ENCODE results near the gene FAM217B. TPM values are rescaled to one million over a fixed set of nuclear protein-coding genes. Genes with fewer than 3 reads are reported as not detected.
A peak's percentile ranks its signal among the peaks of the same experiment; 100 is the strongest.

FAM217B gene
- total RNA-seq, 1 donor from 2014 or later = 15.1 TPM

GRCh38 chr20:59933849-59934585, 6.2 kb upstream of the FAM217B start:
- DNase-seq (peak; percentile 79), ATAC-seq (ENCODE audit: low read depth) (peak; percentile 89)
- Mint-ChIP-seq H3K27ac (no peak overlapping the region), H3K36me3 (ENCODE audit: low read depth) (peaks cover 6% of the 10 kb centered on the region), H3K27me3 (peaks cover 3% of the 10 kb centered on the region), H3K9me3 (no peaks in the 10 kb centered on the region), H3K4me3 (peak overlapping the region; percentile 78), H3K4me1 (peaks cover 25% of the 10 kb centered on the region)
- TF ChIP-seq CTCF (IDR thresholded peaks at IDR 0.05) = peak; percentile 73
- intact Hi-C loops (cut with micrococcal nuclease) = no loop called here
- ChIA-PET CTCF (interaction anchor here (1.2 to 3.8 kb wide), 3 partner anchors 11 to 21 kb away, joined by 3 to 15 read pairs (median 10); no protein-coding TSS in a partner anchor), POLR2A (no interaction called here)

- H3K27me3 Mint-ChIP-seq = peaks cover 3% of the 10 kb centered on the region
- ChIA-PET CTCF (interaction anchor here (2.7 to 3.8 kb wide), 2 partner anchors 9 to 15 kb away, joined by 10 to 15 read pairs; no protein-coding TSS in a partner anchor), POLR2A (no interaction called here)
- TF ChIP-seq CTCF (IDR thresholded peaks at IDR 0.05) = no peak
- peaks cover 9% of the 10 kb centered on the region for H3K36me3 Mint-ChIP-seq (ENCODE audit: low read depth)
- intact Hi-C loops (cut with micrococcal nuclease) = no loop called here
- ATAC-seq (ENCODE audit: low read depth) (no peak), DNase-seq (no peak)
- no peak overlapping the region for H3K4me3 Mint-ChIP-seq
- no peak overlapping the region for H3K27ac Mint-ChIP-seq
- H3K4me1 Mint-ChIP-seq = peaks cover 30% of the 10 kb centered on the region
- H3K9me3 Mint-ChIP-seq = no peaks in the 10 kb centered on the region
These were observed 4.6 kb upstream of the FAM217B start for GRCh38 chr20:59935457-59936185.

- Mint-ChIP-seq H3K4me3 (no peak overlapping the region), H3K9me3 (no peaks in the 10 kb centered on the region), H3K27me3 (no peaks in the 10 kb centered on the region), H3K36me3 (ENCODE audit: low read depth) (peaks cover 12% of the 10 kb centered on the region), H3K27ac (no peak overlapping the region), H3K4me1 (peaks cover 38% of the 10 kb centered on the region)
- POLR2A ChIA-PET = no interaction called here
- no peak for ATAC-seq (ENCODE audit: low read depth)
- no peak for TF ChIP-seq CTCF (IDR thresholded peaks at IDR 0.05)
- intact Hi-C loops (cut with micrococcal nuclease) = no loop called here
- DNase-seq = no peak
- CTCF ChIA-PET = interaction anchor here (3.8 kb wide), 1 partner anchor 14 kb away, joined by 15 read pairs; no protein-coding TSS in a partner anchor
These were observed 3.8 kb upstream of the FAM217B start for GRCh38 chr20:59936409-59936808.

GRCh38 chr20:59937150-59937549, 3.0 kb upstream of the FAM217B start:
- ATAC-seq (ENCODE audit: low read depth) (no peak), DNase-seq (no peak)
- intact Hi-C loops (cut with micrococcal nuclease) = no loop called here
- Mint-ChIP-seq H3K27me3 (no peaks in the 10 kb centered on the region), H3K36me3 (ENCODE audit: low read depth) (peaks cover 13% of the 10 kb centered on the region), H3K4me3 (no peak overlapping the region), H3K4me1 (peaks cover 40% of the 10 kb centered on the region), H3K9me3 (no peaks in the 10 kb centered on the region), H3K27ac (no peak overlapping the region)
- ChIA-PET CTCF (interaction anchor here (3.8 kb wide), 1 partner anchor 13 kb away, joined by 15 read pairs; no protein-coding TSS in a partner anchor), POLR2A (no interaction called here)
- no peak for TF ChIP-seq CTCF (IDR thresholded peaks at IDR 0.05)

GRCh38 chr20:59938221-59938620, 2.0 kb upstream of the FAM217B start:
- intact Hi-C loops (cut with micrococcal nuclease) = no loop called here
- Mint-ChIP-seq H3K36me3 (ENCODE audit: low read depth) (peaks cover 20% of the 10 kb centered on the region), H3K4me1 (peaks cover 40% of the 10 kb centered on the region), H3K27me3 (no peaks in the 10 kb centered on the region), H3K27ac (no peak overlapping the region), H3K9me3 (no peaks in the 10 kb centered on the region), H3K4me3 (peak overlapping the region; percentile 78)
- TF ChIP-seq CTCF (IDR thresholded peaks at IDR 0.05) = no peak
- POLR2A ChIA-PET = no interaction called here
- CTCF ChIA-PET = no interaction called here
- DNase-seq (no peak), ATAC-seq (ENCODE audit: low read depth) (no peak)
